Measurements from ENCODE around the gene FAM98B. TPM values are rescaled to one million over a fixed set of nuclear protein-coding genes. Genes with fewer than 3 reads are reported as not detected.

FAM98B gene
- total RNA-seq, 1 experiment from 2014 or later: 50.0 TPM

DNA sequence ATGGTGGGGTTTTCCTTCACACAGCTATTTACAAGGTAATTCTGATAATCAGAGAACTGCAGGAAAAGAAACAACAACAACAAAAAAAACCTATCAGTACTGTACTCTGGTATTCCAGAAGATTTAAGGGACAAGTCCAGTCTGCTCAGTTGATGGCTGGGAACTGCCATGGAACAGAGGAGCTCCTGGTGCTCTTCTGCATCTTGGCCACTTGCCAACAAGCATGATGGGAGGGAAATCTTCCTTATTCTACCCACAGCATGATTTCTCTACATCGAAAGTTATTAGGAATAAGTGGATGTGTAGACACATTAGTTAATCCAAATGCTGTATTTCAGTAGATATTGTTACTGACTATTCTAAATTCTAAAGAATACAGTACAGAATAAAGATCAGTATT lies 59.0 kb downstream of the FAM98B start:
- no peak overlapping the region for H2AK5ac ChIP-seq (ENCODE audit: insufficient read length, low read length)
- H3K79me2 ChIP-seq (ENCODE audit: insufficient read depth, low read length): no peaks in the 10 kb centered on the region
- H3K79me1 ChIP-seq (ENCODE audit: insufficient read depth, low read depth, low read length, poor library complexity, severe bottlenecking): no peaks in the 10 kb centered on the region
- H4K8ac ChIP-seq (replicated peaks; ENCODE audit: insufficient read length, low read depth, low read length): no peak overlapping the region
- H3K23ac ChIP-seq (ENCODE audit: insufficient read length, low read depth, low read length): no peak overlapping the region
- H3K4ac ChIP-seq (ENCODE audit: low read depth, low read length): no peak overlapping the region
- WGBS (ENCODE audit: extremely low coverage, insufficient read length, low lambda C conversion rate): no CpG with 5 or more reads among the region's 1 CpG
- Mint-ChIP-seq H3K36me3 (ENCODE audit: insufficient read depth in 1 of 3, low read depth in 3 of 3) (no peaks in the 10 kb centered on the region; a peak in 1 of 7 replicates), H3K27me3 (ENCODE audit: low read depth) (no peaks in the 10 kb centered on the region), H3K4me3 (no peak overlapping the region), H3K9me3 (no peaks in the 10 kb centered on the region), H3K4me1 (peaks cover 31% of the 10 kb centered on the region in 2 experiments), H3K27ac (no peak overlapping the region)
- H4K20me1 ChIP-seq (ENCODE audit: control insufficient read depth, insufficient read depth, insufficient read length): no peaks in the 10 kb centered on the region
- no peak overlapping the region for H3K27ac ChIP-seq (ENCODE audit: insufficient read length, low read depth, low read length)
- H2BK20ac ChIP-seq (ENCODE audit: low read depth, low read length, poor library complexity, severe bottlenecking): no peak overlapping the region
- no peak overlapping the region for H4K91ac ChIP-seq (ENCODE audit: insufficient read length, low read depth, low read length)
- H3K14ac ChIP-seq (ENCODE audit: insufficient read depth, low read length): no peak overlapping the region
- no peak overlapping the region for H3T11ph ChIP-seq (ENCODE audit: low read length)
- H3K9me3 ChIP-seq (ENCODE audit: control insufficient read depth, low read depth, low read length): no peaks in the 10 kb centered on the region
- no peak overlapping the region for H2BK120ac ChIP-seq (ENCODE audit: low read depth, low read length, poor library complexity, severe bottlenecking)
- no peak overlapping the region for H2BK12ac ChIP-seq (ENCODE audit: insufficient read length, low read depth, low read length)
- no peak overlapping the region for H2BK5ac ChIP-seq (ENCODE audit: insufficient read length, low read length)
- no peak overlapping the region for H3K4me2 ChIP-seq (ENCODE audit: insufficient read depth, insufficient read length, low read length)
- H3K4me1 ChIP-seq (ENCODE audit: insufficient read depth, low read length): peaks cover 14% of the 10 kb centered on the region
- H3K18ac ChIP-seq (ENCODE audit: insufficient read length, low read depth, low read length): no peak overlapping the region
- no peak overlapping the region for H3K56ac ChIP-seq (ENCODE audit: insufficient read length, low read depth, low read length)
- H3K9ac ChIP-seq (ENCODE audit: extremely low read depth, insufficient read length, low read length): no peak overlapping the region
- no peak overlapping the region for H2AFZ ChIP-seq (ENCODE audit: low read length)
- no peak overlapping the region for H2BK15ac ChIP-seq (ENCODE audit: low read depth, low read length)
- H3K23me2 ChIP-seq (ENCODE audit: insufficient read length, low read depth, low read length, poor library complexity, severe bottlenecking): no peaks in the 10 kb centered on the region
- DNase-seq: no peak
- TF ChIP-seq CTCF (conservative IDR thresholded peaks at IDR 0.05): no peak
- H4K5ac ChIP-seq (ENCODE audit: insufficient read length, low read depth, low read length): no peak overlapping the region
- H3K27me3 ChIP-seq (ENCODE audit: insufficient read depth, low read length): no peaks in the 10 kb centered on the region

Measured in H9 (cell line).